GM12892 (cell line): ENCODE measurements around the gene KLF1.

Experiments used
- POLR2A ChIP-seq: IDR thresholded peaks from 2 replicates; pipeline ENCODE4 v1.6.1; 2011; ENCODE audit warnings: low read depth, low read length, control low read depth
- POLR2AphosphoS5 ChIP-seq: IDR thresholded peaks from 2 replicates; pipeline ENCODE4 v1.6.1; 2011; ENCODE audit warnings: low read depth, low read length, control low read depth
- TAF1 ChIP-seq: IDR thresholded peaks from 2 replicates; pipeline ENCODE4 v1.6.1; 2011; ENCODE audit warnings: low read depth, mild to moderate bottlenecking, control low read depth, low read length, borderline replicate concordance

GRCh38 chr19:12935071-12935470, 48.1 kb upstream of the KLF1 start:
- no peak for TF ChIP-seq POLR2A
- TF ChIP-seq TAF1: no peak
- no peak for TF ChIP-seq POLR2AphosphoS5
